ENCODE data around the gene ANKMY1.

ANKMY1 gene

DNA sequence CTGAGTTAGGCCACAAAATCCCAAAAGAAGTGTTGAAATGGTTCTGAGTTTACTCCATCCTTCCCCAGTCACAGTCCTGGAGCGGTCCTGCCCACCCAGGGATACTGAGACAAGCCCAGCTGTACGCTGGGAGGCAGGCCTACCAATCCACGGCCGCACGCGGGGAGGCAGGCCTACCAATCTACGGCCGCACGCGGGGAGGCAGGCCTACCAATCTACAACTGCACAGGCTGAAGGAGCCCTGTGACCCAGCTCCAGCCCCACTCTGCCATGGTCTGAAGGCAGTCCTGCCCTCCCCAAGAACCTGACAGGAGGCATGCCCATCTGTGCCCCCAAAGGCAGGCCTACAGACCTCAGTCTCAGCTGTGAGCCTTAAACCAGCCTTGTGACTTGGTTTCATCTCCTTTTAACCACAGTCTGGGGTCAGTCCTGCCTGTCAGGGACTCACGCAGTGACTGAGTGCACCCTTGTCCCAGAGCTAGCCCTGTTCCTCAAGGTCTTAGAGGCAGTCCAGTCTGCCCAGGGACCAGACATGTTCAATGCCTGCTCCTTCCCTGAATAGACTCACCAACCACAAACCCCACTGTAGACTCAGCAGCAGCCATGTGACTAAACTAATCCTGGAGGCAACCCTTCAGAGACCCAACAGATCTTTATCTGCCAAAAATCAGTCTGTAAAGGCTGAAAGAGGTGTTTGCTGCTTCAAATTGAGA, 85.6 kb downstream of the ANKMY1 start:
- peak; percentile 23 for DNase-seq (ENCODE audit: low read depth)

DNA sequence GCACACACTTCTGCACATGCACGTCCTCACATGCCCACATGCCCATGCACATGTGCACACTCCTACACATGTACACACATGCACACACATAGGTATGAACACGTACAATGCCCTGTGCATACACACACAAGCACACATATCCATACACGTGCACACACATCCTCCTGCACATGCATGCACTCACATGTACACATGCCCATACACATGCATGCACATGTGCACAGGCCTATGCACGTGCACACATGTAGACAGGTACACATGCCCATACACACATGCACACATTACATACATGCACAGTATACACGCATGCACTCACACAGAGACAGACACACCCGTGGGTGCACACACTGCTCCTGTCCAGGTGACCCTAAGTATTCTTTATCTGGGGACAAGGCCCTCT, 88.0 kb downstream of the ANKMY1 start:
- DNase-seq (ENCODE audit: low read depth) = no peak

DNA sequence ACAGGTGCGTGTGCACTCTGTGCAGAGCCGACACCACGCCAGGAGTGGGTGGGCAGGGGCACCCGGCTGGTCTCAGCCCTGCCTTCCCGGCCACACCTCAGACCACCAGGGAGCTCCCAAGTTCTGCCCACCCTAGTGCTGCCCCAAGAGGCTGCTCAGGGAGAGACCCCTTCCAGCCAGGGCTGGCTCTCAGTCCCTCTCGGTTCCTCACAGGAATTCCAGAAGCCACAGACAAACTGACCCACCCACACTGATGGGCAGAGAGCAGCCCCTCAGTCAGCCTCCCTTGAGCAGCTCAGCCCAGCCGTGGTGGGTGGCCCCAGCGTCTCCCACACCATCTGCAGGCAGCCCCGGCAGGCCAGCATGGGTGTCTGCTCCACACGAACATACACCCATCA, 88.5 kb downstream of the ANKMY1 start:
- no peak for DNase-seq (ENCODE audit: low read depth)

DNA sequence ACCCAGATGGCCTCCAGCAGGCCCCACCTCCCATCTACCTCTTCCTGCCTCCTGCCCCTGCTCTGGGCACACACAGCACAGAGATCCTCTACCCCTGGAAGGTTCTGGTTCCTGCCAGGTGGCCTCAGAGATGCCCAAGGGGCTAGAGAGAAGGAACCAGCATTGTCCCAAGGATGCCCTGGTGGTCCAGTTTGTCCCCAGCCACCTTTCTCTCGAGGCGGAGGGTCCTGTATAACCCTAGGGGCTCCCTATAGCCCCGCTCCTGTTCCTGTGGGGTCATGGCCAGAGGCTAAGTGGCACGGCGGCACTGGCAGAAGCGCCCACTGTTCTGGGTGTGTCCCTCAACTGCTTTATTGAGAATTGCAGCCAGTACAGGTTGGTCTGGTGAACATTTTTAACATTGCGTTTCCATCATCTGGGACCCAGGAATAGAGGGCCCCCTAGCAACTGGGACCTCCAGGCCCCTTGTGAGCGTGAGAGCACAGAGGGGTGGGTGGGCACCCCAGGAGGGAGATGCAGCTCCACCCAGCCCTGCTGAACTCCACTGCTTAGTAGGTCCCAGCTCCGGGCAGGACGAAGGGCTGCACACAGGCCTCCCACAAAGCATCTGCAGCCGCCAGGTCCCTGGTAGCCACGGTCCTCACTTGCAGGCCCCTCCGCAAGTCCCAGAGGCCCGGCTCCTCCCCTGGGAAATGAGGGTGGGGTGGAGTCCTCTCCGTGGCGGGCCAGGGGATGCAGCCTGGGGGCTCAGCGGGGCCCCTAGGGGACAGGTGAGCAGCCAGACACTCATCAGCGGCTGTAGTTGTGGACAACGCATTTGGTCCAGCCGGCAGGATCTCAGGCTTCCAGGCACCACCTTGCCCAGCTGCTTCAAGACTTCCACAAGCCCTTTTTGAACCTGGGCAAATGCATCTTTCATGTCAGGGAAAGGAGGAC, 89.2 kb downstream of the ANKMY1 start:
- DNase-seq (ENCODE audit: low read depth) = no peak

DNA sequence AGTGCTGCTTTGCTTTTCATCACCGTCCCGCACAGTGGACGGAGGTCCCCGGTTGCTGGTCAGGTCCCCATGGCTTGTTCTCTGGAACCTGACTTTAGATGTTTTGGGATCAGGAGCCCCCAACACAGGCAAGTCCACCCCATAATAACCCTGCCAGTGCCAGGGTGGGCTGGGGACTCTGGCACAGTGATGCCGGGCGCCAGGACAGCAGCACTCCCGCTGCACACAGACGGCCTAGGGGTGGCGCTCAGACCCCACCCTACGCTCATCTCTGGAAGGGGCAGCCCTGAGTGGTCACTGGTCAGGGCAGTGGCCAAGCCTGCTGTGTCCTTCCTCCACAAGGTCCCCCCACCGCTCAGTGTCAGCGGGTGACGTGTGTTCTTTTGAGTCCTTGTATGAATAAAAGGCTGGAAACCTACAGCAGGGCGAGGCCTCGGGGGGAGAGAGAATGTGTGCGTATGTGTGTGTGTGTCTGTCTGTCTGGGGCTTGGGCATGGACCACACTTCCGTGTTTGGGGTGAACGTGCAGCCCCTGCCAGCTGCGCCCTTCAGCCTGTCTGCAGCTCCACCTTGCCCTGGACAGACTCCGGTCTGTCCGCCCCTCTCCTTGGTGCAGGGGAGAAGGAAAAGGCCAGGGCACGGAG, 90.0 kb downstream of the ANKMY1 start:
- no peak for DNase-seq (ENCODE audit: low read depth)

DNA sequence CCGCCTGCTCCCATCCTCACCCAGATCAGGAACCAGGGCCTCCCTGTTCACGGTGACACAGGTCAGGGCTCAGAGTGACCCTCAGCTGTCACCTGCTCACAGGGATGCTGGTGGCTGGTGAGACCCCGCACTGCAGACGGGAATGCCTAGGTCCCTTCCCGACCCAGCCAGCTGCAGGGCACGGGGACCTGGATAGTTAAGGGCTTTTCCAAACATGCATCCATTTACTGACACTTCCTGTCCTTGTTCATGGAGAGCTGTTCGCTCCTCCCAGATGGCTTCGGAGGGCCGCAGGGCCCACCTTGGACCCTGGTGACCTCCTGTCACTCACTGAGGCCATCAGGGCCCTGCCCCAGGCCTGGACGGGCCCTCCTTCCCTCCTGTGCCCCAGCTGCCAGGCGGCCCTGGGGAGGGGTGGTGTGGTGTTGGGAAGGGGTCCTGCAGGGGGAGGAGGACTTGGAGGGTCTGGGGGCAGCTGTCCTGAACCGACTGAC, 90.6 kb downstream of the ANKMY1 start:
- no peak for DNase-seq (ENCODE audit: low read depth)

DNA sequence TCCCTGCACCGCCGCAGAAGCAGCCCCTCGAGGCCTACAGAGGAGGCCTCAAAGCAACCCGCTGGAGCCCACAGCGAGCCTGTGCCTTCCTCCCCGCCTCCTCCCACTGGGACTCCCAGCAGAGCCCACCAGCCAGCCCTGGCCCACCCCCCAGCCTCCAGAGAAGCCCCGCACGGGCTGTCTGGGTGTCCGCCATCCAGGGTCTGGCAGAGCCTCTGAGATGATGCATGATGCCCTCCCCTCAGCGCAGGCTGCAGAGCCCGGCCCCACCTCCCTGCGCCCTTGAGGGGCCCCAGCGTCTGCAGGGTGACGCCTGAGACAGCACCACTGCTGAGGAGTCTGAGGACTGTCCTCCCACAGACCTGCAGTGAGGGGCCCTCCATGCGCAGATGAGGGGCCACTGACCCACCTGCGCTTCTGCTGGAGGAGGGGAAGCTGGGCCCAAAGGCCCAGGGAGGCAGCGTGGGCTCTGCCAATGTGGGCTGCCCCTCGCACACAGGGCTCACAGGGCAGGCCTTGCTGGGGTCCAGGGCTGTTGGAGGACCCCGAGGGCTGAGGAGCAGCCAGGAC, 91.1 kb downstream of the ANKMY1 start:
- DNase-seq (ENCODE audit: low read depth) = no peak

DNA sequence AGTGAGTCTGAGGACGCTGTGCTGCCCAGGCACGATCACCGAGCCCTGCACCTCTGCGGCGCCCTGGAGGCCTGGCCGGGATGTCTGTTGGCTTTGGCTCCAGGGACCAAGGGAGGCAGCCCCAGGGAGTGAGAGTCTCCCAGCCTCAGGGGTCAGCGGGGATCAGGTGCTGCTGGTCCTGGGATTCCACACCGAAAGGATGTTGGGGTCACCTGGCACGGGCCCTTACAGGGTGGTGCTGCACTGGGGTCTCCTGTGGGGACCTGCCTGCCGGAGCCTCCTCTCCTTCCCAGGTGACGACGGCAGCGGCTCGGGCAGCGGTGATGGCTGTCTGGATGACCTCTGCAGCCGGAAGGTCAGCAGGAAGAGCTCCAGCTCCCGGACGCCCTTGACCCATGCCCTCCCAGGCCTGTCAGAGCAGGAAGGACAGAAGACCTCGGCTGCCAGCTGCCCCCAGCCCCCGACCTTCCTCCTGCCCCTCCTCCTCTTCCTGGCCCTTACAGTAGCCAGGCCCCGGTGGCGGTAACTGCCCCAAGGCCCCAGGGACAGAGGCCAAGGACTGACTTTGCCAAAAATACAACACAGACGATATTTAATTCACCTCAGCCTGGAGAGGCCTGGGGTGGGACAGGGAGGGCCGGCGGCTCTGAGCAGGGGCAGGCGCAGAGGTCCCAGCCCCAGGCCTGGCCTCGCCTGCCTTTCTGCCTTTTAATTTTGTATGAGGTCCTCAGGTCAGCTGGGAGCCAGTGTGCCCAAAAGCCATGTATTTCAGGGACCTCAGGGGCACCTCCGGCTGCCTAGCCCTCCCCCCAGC, 91.8 kb downstream of the ANKMY1 start:
- no peak for DNase-seq (ENCODE audit: low read depth)

DNA sequence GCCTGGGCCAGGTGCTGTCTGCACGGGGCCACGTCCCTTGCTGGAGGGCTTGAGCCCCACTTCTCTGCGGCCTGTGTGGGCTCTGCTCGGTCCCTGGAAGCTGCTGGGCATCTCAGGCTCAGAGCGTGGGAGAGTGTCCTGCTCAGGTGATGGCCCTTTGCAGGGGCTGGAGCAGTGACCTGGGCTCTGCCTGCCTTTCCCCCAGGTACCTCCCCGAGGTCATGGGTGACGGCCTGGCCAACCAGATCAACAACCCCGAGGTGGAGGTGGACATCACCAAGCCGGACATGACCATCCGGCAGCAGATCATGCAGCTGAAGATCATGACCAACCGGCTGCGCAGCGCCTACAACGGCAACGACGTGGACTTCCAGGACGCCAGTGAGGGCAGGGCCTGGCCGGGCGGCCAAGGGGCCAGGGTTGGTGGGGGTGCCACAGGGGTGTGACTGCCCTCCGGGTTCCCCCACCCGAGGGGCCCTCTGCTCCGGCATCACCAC, 92.5 kb downstream of the ANKMY1 start:
- no peak for DNase-seq (ENCODE audit: low read depth)

DNA sequence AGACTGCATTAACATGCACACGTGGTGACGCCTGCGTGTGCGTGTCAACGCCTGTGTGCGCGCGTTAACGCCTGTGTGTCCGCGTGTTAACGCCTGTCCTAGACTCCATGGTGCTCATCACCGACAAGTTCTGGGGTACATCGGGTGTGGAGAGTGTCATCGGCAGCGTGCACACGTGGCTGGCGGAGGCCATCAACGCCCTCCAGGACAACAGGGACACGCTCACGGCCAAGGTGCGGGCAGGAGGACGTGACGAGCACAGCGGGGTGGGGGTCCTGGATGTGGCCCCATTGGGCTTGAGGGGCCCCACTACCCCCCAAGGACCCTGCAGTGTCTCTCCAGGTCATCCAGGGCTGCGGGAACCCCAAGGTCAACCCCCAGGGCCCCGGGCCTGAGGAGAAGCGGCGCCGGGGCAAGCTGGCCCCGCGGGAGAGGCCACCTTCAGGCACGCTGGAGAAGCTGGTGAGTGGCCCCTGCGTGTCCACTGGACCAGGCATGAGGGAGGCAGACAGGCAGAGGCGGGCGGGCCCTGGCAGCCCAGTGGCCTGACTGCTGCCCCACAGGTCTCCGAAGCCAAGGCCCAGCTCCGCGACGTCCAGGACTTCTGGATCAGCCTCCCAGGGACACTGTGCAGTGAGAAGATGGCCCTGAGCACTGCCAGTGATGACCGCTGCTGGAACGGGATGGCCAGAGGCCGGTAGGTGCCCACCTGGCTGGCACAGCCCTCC, 93.1 kb downstream of the ANKMY1 start:
- no peak for DNase-seq (ENCODE audit: low read depth)

DNA sequence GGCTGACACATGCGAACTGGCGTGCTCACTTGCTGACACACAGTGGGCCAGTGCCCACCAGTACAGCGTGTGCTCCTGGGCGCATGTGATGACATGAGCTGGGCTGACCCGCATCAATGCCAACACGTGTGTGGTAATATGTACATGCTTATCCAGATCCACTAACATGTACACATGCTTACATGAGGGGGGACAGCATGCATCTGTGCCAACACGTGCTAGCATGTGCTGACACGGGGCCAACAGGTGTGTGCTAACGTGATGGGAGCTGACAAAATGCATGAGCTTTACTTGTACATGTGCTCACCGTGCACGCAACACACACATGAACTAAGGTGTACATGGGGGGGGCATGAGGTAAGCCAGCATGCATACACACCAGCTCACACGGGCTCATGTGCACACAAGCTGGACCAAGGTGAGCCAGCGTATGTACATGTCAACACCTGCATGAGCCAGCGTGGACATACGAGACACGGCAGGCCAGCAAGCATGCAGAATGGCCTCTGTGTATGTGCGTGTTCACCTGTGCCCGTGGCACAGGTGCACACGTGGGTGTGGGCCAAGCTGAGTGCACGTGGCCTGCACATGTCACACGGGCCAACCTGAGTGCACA, 93.8 kb downstream of the ANKMY1 start:
- DNase-seq (ENCODE audit: low read depth) = no peak

DNA sequence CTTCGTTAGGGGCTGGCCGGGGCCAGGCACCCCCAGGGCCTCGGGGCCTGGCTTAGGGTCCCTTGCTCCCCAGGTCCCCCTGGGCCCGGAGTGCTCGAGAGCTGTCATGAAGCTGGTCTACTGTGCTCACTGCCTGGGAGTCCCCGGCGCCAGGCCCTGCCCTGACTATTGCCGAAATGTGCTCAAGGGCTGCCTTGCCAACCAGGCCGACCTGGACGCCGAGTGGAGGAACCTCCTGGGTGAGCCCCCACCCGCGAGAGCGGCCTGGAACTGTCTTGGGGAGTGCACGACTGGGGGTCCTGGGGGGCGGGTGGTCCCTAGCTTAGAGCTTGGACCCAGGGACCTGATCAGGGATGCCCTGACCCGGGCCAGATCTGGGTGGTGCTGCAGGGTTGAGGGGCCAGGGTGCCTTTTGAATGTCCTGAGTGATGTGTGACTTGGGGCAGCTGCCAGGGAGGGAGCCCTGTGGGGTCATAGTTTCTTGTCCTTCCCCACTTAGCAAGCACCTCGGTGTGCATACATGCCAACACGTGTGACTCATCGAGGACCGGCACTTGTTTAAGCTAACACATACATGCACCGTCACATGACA, 94.4 kb downstream of the ANKMY1 start:
- DNase-seq (ENCODE audit: low read depth) = no peak

DNA sequence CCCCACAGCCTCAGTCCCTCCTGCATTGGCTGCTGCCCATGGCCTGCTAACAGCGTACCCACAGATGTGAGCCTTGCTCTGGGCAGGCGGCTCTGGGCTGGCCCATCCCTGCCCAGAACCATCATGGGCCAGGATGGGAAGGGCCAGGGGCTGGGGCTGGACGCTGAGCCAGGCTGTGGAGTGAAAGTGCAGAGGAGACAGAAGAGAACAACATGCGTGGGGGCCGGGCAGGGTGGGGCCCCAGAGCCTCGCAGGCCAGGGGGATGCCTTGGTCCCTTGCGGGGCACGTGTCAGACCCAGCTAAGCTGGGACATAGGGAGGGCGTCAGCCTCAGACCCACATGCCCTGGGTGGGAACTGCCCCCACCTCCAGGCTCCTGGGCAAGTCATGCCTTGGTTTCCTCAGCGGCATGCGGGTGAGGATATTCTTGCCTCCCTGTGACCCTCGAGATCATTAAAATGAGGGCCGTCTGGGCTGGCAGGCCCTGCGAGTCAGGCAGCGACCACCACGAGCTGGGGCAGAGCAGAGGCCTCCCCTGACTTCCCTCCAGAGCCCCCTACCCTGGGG, 95.0 kb downstream of the ANKMY1 start:
- no peak for DNase-seq (ENCODE audit: low read depth)

DNA sequence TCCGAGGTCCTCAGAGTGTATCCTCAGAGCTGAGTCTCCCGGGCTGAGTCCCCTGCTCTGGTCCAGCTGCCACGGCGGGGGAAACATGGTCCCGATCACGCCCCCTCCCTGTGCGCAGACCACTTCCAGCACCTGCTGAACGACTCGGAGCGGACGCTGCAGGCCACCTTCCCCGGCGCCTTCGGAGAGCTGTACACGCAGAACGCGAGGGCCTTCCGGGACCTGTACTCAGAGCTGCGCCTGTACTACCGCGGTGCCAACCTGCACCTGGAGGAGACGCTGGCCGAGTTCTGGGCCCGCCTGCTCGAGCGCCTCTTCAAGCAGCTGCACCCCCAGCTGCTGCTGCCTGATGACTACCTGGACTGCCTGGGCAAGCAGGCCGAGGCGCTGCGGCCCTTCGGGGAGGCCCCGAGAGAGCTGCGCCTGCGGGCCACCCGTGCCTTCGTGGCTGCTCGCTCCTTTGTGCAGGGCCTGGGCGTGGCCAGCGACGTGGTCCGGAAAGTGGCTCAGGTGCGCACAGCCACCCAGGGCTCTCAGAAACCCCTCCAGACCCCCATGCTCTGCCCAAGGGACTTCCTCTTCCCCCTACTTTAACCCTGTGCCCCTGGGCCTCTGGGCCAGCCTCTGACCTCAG, 95.6 kb downstream of the ANKMY1 start:
- DNase-seq (ENCODE audit: low read depth) = no peak

DNA sequence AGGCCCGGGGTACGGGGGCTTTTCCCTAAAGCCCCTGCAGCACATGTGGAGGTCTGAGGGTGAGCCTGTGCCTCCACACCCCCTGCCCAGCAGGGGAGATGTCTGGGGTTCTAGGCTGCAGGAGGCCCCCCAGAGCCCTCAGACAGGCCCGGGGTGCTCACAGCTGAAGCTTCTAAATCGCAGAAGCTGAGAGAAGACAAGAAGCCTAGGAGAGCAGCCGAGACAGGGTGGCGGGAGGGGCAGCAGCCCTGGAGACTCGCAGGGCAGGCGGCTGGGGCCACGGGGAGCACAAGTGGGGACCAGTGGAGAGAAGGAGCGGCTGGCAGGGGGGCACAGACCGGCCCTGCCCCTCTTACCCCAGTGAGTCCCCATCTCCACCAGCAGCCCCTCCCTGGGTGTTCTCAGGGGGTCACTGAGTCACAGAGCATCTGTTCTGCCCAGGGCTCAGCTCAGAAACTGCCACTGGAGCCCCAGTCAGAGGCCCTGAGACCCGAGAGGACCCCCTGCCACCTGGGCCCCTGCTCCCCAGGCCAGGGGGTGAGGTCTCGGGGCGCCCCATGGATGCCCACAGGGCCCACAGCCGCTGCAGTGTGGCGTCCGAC, 96.2 kb downstream of the ANKMY1 start:
- DNase-seq (ENCODE audit: low read depth) = no peak

DNA sequence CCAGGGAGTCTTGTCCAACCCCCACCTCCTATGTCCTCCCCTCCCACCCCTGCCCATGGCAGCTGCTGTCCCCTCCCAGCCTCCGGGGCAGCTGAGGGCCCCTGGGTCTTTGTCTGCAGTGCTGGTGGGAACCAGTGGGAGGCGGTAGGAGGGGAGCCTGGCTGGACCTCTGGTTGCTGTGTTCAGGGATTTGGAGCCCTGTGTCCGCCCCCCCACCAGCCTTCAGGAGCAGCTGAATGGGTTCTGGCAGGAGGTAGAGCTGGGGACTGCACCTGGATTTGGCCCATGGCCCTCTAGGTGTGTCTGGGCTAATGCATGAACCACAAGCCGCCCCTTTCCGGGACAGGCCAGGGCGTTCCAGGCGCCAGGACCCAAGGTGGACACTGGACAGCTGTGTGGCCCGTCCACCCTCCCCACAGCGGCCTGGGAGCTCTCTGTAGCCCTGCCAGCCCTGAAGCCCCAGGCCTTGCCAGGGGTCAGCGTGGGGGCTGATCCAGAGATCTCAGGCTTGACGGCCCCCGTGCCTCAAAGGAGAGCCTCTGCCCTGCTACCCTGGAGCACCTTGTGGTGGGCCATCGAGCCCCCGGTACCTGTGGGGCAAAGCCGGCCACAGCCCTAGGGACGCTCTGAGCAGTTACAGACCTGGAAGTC, 96.9 kb downstream of the ANKMY1 start:
- DNase-seq (ENCODE audit: low read depth) = no peak

DNA sequence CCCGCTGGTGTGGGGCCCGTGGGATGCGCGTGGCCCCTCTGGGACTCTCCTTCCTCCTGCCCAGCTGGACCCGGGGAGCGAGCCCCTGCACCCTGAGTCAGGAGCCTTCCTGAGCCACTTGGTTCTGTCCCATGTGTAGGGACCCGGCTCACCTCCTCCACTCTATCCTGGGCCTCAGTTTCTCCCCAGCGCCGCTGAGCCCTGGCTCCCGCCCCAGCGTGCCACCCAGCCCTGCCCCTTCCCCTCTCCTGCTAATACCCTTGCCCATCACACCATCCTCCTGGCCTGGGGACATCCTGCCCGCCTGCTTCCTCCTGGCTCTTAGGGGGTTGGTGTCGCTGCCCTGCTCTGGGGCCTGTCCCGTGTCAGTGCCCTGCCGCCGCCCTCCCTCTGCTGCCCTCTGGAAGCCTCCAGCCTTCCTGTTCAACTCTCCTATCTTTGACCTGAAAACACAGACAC, 97.5 kb downstream of the ANKMY1 start:
- DNase-seq (ENCODE audit: low read depth) = no peak
